ENCODE data around the gene COPS3.

DNA sequence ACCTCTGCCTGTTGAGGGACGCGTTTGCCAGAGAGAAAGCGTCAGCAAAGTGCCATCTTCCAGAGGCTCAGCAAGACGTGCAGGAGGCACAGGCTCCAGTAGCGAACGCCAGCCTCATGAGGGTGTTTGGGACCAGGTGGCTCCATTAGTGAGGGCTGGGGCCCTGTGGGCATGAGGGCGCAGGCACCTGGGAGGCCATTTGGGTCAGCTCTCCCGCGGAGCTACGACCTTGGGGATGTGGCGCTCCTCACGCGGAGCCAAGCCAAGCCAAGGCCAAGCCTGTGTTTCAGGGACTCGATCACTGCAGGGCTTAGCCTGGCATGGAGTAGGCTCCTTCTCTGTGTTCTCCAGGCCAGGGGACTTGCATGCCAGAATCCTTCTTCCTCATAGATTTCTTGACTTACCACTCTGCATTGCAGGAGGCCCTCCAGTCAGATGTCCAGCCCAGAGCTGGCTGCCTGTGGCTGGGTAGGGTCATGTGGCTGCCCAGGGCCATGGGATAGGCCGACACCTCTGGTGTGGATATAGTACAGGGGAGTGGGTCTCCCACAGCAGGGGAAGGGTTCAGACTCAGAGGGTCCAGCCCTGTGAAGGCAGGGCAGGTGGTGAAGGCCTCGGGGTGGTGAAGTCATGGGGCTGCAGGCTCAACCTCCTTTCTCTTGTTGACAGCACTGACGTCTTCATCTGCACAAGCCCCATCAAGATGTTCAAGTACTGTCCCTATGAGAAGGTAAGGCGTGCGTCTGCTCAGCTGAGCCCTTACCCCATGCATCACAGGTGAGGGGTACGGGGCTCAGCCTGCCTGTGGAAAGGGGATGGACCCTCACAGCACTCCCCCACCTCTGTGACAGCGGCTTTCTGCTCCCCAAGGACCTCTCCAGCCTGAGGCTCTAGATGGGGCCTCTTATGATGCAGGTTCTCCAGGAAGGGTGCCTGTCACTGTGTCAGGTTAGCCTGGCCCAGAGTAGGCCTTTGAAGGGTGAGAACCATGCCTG lies 41.8 kb upstream of the COPS3 start:
- no peak for TF ChIP-seq CHD1 (IDR thresholded peaks at IDR 0.05; ENCODE audit: low read depth, low read length)
- TF ChIP-seq, protein P1, sequence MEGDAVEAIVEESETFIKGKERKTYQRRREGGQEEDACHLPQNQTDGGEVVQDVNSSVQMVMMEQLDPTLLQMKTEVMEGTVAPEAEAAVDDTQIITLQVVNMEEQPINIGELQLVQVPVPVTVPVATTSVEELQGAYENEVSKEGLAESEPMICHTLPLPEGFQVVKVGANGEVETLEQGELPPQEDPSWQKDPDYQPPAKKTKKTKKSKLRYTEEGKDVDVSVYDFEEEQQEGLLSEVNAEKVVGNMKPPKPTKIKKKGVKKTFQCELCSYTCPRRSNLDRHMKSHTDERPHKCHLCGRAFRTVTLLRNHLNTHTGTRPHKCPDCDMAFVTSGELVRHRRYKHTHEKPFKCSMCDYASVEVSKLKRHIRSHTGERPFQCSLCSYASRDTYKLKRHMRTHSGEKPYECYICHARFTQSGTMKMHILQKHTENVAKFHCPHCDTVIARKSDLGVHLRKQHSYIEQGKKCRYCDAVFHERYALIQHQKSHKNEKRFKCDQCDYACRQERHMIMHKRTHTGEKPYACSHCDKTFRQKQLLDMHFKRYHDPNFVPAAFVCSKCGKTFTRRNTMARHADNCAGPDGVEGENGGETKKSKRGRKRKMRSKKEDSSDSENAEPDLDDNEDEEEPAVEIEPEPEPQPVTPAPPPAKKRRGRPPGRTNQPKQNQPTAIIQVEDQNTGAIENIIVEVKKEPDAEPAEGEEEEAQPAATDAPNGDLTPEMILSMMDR (IDR thresholded peaks at IDR 0.05; ENCODE audit: control extremely low read depth in 1 of 3, insufficient read depth in 1 of 3, low read depth in 1 of 3, low read length in 3 of 3) = no peak
- TF ChIP-seq POLR2AphosphoS5 (IDR thresholded peaks at IDR 0.05; ENCODE audit: low read depth, low read length) = no peak
- TF ChIP-seq TEAD4 (IDR thresholded peaks at IDR 0.05; ENCODE audit: low read depth, low read length) = no peak
